Hepatocyte (in vitro differentiated cells): ENCODE data around the gene PALLD. TPM values are rescaled to one million over a fixed set of nuclear protein-coding genes. Genes with fewer than 3 reads are reported as not detected.
A peak's percentile ranks its signal among the peaks of the same experiment; 100 is the strongest.

Source experiments
- DNase-seq: peaks from one replicate; pipeline ENCODE4 v3.0.0-alpha.2; 2016; ENCODE audit warnings: low spot score
- H2AFZ ChIP-seq: fragments of 200-600 bp; sonication (generic); 2 replicates; pipeline ENCODE4 v1.6.0; 2016; ENCODE audit warnings: antibody characterized with exemption, mild to moderate bottlenecking
- H3K27ac ChIP-seq: fragments of 200-600 bp; sonication (generic); 2 replicates; pipeline ENCODE4 v1.5.1; 2016; ENCODE audit warnings: mild to moderate bottlenecking
- H3K27me3 ChIP-seq: fragments of 200-600 bp; sonication (generic); 2 replicates; pipeline ENCODE4 v1.6.1; 2016
- H3K36me3 ChIP-seq: fragments of 200-600 bp; sonication (generic); replicated peaks from 2 replicates; pipeline ENCODE4 v1.5.1; 2016; ENCODE audit warnings: low read depth; ENCODE audit not compliant: insufficient read depth
- H3K4me1 ChIP-seq: fragments of 200-600 bp; sonication (generic); 2 replicates; pipeline ENCODE4 v1.5.1; 2016; ENCODE audit warnings: mild to moderate bottlenecking, moderate library complexity; ENCODE audit not compliant: insufficient read depth
- H3K4me2 ChIP-seq: fragments of 200-600 bp; sonication (generic); 2 replicates; pipeline ENCODE4 v1.6.0; 2016
- H3K4me3 ChIP-seq: fragments of 200-600 bp; sonication (generic); 2 replicates; pipeline ENCODE4 v1.5.1; 2016; ENCODE audit warnings: mild to moderate bottlenecking
- H3K79me2 ChIP-seq: fragments of 200-600 bp; sonication (generic); 2 replicates; pipeline ENCODE4 v1.6.0; 2017; ENCODE audit warnings: mild to moderate bottlenecking
- H3K9me2 ChIP-seq: fragments of 200-600 bp; sonication (generic); replicated peaks from 2 replicates; pipeline ENCODE4 v1.6.0; 2017; ENCODE audit warnings: mild to moderate bottlenecking; ENCODE audit not compliant: insufficient read depth
- H3K9me3 ChIP-seq: fragments of 200-600 bp; sonication (generic); 2 replicates; pipeline ENCODE4 v1.5.1; 2016; ENCODE audit warnings: low read depth, mild to moderate bottlenecking
- H4K20me1 ChIP-seq: fragments of 200-600 bp; sonication (generic); 2 replicates; pipeline ENCODE4 v1.6.0; 2016; ENCODE audit warnings: mild to moderate bottlenecking; ENCODE audit not compliant: insufficient read depth, poor library complexity, severe bottlenecking
- EZH2 ChIP-seq: fragments of 200-600 bp; sonication (generic); IDR thresholded peaks from 2 replicates; pipeline ENCODE4 v1.6.1; 2016; ENCODE audit warnings: antibody characterized with exemption, mild to moderate bottlenecking, borderline replicate concordance
- EZH2phosphoT487 ChIP-seq: fragments of 200-600 bp; sonication (generic); IDR thresholded peaks from one replicate; pipeline ENCODE4 v1.6.1; 2018; ENCODE audit warnings: antibody characterized with exemption, mild to moderate bottlenecking, low read depth, moderate library complexity; ENCODE audit not compliant: unreplicated experiment, severe bottlenecking
- WGBS: methylation state at CpG from one replicate; pipeline ENCODE4 v1.1.6; 2016; ENCODE audit warnings: low lambda C conversion rate; ENCODE audit errors: missing lambda C conversion rate; 5-methylcytosine and 5-hydroxymethylcytosine counted together
- polyA plus RNA-seq: library from polyadenylated mRNA; unstranded; fragments of >200 nt; fragmentation: Nextera tagmentation; extraction: Ambion mirVana; gene quantifications from 2 replicates; pipeline ENCODE4 v1.2.1, GENCODE V29; 2016
- total RNA-seq: library from RNA; depleted of rRNA; stranded (reverse); fragments of >200 nt; gene quantifications from 2 replicates; pipeline ENCODE4 v1.2.3, GENCODE V29; 2014
- TF ChIP-seq, protein P1 (sequence below): fragments of 200-600 bp; sonication (generic); IDR thresholded peaks from 2 replicates; pipeline ENCODE4 v1.5.1; 2016; ENCODE audit warnings: antibody characterized with exemption, mild to moderate bottlenecking; ENCODE audit not compliant: poor library complexity

Gene PALLD
- total and polyA plus RNA-seq, 2 experiments from 2014 or later: 82.7 to 85.2 TPM

DNA sequence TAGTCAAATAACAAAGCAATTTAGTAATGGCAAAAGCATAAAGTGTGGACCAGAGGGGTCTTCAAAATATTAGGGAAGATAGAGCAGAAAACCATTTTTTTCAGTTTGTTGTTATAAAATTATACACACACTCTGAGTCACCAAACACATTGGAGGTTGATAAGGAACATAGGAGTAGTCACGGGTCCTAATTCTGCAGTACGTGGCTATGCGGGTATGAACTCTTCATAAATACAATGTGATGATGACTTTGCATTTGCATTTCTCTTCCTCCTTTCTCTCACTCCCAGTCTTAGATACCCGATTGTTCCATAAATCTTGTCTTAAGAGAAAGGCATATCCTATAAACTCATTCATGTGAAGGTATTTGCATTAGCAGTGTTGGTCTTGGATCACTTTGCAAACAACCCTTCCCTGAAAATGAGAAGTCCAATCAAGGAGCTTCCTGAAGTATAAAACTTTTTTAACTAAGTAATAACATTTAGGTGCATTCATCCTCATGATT is 223.6 kb downstream of the PALLD start:
- H3K4me1 ChIP-seq: no peaks in the 10 kb centered on the region
- H3K9me3 ChIP-seq: no peaks in the 10 kb centered on the region
- no peaks in the 10 kb centered on the region for H4K20me1 ChIP-seq
- TF ChIP-seq EZH2phosphoT487: no peak
- TF ChIP-seq EZH2: no peak
- TF ChIP-seq, protein P1, sequence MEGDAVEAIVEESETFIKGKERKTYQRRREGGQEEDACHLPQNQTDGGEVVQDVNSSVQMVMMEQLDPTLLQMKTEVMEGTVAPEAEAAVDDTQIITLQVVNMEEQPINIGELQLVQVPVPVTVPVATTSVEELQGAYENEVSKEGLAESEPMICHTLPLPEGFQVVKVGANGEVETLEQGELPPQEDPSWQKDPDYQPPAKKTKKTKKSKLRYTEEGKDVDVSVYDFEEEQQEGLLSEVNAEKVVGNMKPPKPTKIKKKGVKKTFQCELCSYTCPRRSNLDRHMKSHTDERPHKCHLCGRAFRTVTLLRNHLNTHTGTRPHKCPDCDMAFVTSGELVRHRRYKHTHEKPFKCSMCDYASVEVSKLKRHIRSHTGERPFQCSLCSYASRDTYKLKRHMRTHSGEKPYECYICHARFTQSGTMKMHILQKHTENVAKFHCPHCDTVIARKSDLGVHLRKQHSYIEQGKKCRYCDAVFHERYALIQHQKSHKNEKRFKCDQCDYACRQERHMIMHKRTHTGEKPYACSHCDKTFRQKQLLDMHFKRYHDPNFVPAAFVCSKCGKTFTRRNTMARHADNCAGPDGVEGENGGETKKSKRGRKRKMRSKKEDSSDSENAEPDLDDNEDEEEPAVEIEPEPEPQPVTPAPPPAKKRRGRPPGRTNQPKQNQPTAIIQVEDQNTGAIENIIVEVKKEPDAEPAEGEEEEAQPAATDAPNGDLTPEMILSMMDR: no peak
- H3K9me2 ChIP-seq: no peaks in the 10 kb centered on the region
- H2AFZ ChIP-seq: no peak overlapping the region
- no peak for DNase-seq
- H3K4me3 ChIP-seq: no peak overlapping the region
- H3K4me2 ChIP-seq: no peak overlapping the region
- H3K27me3 ChIP-seq: no peaks in the 10 kb centered on the region
- no peak overlapping the region for H3K27ac ChIP-seq
- no peaks in the 10 kb centered on the region for H3K79me2 ChIP-seq
- WGBS: 85% methylated on average over 4 of the region's 4 CpGs
- no peaks in the 10 kb centered on the region for H3K36me3 ChIP-seq

DNA sequence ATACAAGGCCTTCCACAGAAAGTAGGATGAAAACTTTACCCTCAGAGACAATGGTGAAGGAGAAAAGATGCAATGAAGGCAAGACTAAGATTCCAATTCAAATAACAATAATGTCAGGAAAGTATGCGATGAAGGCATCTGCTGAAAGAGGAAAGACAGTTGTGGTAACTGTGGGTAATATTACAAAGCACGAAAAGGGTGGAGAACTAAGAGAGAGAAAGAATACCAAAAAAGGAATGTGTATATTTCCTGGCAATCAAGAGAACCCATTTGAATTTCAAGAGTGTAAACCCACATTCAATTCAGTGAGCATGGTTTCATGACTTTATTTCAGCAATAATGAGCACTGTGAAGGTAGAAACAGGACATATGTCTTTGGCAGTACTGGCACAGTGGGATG is 225.5 kb downstream of the PALLD start:
- Histone ChIP-seq H3K36me3 (no peaks in the 10 kb centered on the region), H3K4me2 (no peak overlapping the region), H4K20me1 (no peaks in the 10 kb centered on the region), H3K9me2 (no peaks in the 10 kb centered on the region), H3K4me1 (no peaks in the 10 kb centered on the region), H2AFZ (no peak overlapping the region), H3K4me3 (no peak overlapping the region), H3K79me2 (no peaks in the 10 kb centered on the region), H3K9me3 (no peaks in the 10 kb centered on the region), H3K27ac (peak overlapping the region; percentile 28), H3K27me3 (no peaks in the 10 kb centered on the region)
- TF ChIP-seq EZH2phosphoT487 (no peak), EZH2 (no peak)
- TF ChIP-seq, protein P1: no peak
- 73% methylated on average over 2 of the region's 2 CpGs for WGBS
- DNase-seq: no peak

DNA sequence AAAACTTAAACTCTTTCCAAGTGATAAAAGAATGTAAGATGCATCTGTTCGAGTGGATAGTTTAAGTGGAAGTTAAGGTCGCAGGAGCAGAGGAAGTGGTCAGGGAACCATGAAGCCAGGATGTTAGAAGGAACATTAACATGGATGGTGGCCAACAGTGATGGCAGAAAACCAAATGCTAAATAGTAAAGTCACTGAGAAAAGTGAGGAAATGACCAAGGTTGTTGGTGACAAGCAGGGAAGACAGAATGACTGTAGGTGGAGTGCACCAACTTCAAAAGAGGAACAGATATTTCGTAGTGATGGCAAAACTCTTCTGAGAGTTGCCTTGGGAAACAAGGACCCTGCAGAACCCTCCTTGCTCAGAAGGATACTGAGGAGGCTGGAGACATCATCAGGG is 226.2 kb downstream of the PALLD start:
- no peaks in the 10 kb centered on the region for H4K20me1 ChIP-seq
- no peaks in the 10 kb centered on the region for H3K79me2 ChIP-seq
- H3K27ac ChIP-seq: peak overlapping the region; percentile 28
- no peaks in the 10 kb centered on the region for H3K9me3 ChIP-seq
- no peaks in the 10 kb centered on the region for H3K36me3 ChIP-seq
- H3K4me2 ChIP-seq: no peak overlapping the region
- no peaks in the 10 kb centered on the region for H3K27me3 ChIP-seq
- no peaks in the 10 kb centered on the region for H3K9me2 ChIP-seq
- no peak for DNase-seq
- TF ChIP-seq EZH2phosphoT487: no peak
- TF ChIP-seq EZH2: no peak
- TF ChIP-seq, protein P1: no peak
- 83% methylated on average over 3 of the region's 3 CpGs for whole genome bisulfite sequencing
- no peak overlapping the region for H2AFZ ChIP-seq
- no peak overlapping the region for H3K4me3 ChIP-seq
- H3K4me1 ChIP-seq: no peaks in the 10 kb centered on the region

DNA sequence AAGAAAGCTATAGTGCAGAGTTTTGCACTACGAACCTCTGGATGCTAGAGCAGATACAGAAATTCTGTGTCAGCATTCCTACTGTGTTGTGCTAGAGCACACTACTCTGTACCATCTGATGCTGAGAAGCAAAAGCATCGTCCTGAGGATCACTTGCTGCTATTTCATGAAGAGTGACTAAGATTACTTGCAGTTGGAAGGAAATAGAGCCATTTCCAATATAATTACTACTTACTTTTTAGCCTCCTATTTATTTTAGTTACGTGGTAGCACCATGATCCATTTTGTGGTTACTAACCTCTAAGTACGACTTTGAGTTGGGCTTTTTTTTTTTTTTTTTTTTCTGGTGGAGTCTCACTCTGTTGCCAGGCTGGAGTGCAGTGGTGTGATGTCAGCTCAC is 226.7 kb downstream of the PALLD start:
- Histone ChIP-seq H3K36me3 (no peaks in the 10 kb centered on the region), H3K4me3 (no peak overlapping the region), H3K9me3 (no peaks in the 10 kb centered on the region), H4K20me1 (no peaks in the 10 kb centered on the region), H3K4me2 (no peak overlapping the region), H3K27ac (no peak overlapping the region), H3K79me2 (no peaks in the 10 kb centered on the region), H3K27me3 (no peaks in the 10 kb centered on the region), H3K4me1 (no peaks in the 10 kb centered on the region), H2AFZ (no peak overlapping the region), H3K9me2 (no peaks in the 10 kb centered on the region)
- 91% methylated on average over 4 of the region's 4 CpGs for WGBS
- no peak for DNase-seq
- TF ChIP-seq, protein P1: no peak
- TF ChIP-seq EZH2 (no peak), EZH2phosphoT487 (no peak)
